Measurements from ENCODE around the gene FAM151A.
"Not testable (repeated sequence)": the region's sequence is repeated elsewhere in the genome, so short reads cannot be mapped to it uniquely, and the experiment has no call there.

Gene FAM151A

GRCh38 chr1:54636461-54637446 lies 13.4 kb upstream of the FAM151A start:
- DNase-seq, ATAC-seq: not testable (repeated sequence)

GRCh38 chr1:54635804-54636203 lies 12.5 kb upstream of the FAM151A start:
- not testable (repeated sequence) for ATAC-seq, DNase-seq

- ATAC-seq: no peak
- DNase-seq: no peak
Observed at GRCh38 chr1:54627196-54627595, 3.9 kb upstream of the FAM151A start.

GRCh38 chr1:54624466-54625464 lies 1.4 kb upstream of the FAM151A start:
- DNase-seq (no peak), ATAC-seq (no peak)

GRCh38 chr1:54619749-54620148 lies 3.6 kb downstream of the FAM151A start:
- DNase-seq (no peak), ATAC-seq (no peak)

- no peak for DNase-seq
- ATAC-seq: no peak
Observed at GRCh38 chr1:54615531-54616279, 7.6 kb downstream of the FAM151A start.

- ATAC-seq: no peak
- DNase-seq: no peak
Observed at GRCh38 chr1:54614563-54614962, 8.8 kb downstream of the FAM151A start.

- ATAC-seq: no peak
- DNase-seq: no peak
Observed at GRCh38 chr1:54614024-54614423, 9.3 kb downstream of the FAM151A start.

GRCh38 chr1:54611621-54612020 lies 11.7 kb downstream of the FAM151A start:
- ATAC-seq (no peak), DNase-seq (no peak)

- ATAC-seq: no peak
- no peak for DNase-seq
Observed at GRCh38 chr1:54610601-54611580, 12.4 kb downstream of the FAM151A start.

- ATAC-seq (no peak), DNase-seq (no peak)
Observed at GRCh38 chr1:54610048-54610447, 13.3 kb downstream of the FAM151A start.

GRCh38 chr1:54609301-54609921 lies 13.9 kb downstream of the FAM151A start:
- ATAC-seq (no peak), DNase-seq (no peak)

- DNase-seq (no peak), ATAC-seq (no peak)
Observed at GRCh38 chr1:54608566-54609230, 14.6 kb downstream of the FAM151A start.

GRCh38 chr1:54607821-54608565 lies 15.3 kb downstream of the FAM151A start:
- DNase-seq: no peak
- no peak for ATAC-seq

GRCh38 chr1:54606990-54607325 lies 16.4 kb downstream of the FAM151A start:
- ATAC-seq (no peak), DNase-seq (no peak)

GRCh38 chr1:54606096-54606989 lies 17.0 kb downstream of the FAM151A start:
- no peak for ATAC-seq
- DNase-seq: no peak

GRCh38 chr1:54604572-54605370 lies 18.6 kb downstream of the FAM151A start:
- DNase-seq (peak; percentile 20), ATAC-seq (peak; percentile 56)

Measured in stimulated activated naive CD8-positive, alpha-beta T cell treated with anti-CD3 and anti-CD28 coated beads, Interleukin-15, Interleukin-2, amounts not matched to agents 100 U/mL and 50 U/mL, for 24 hours (primary cell).